NCI-H146 treated with DMSO at 0.1 percent for 48 hours (cell line): ENCODE data around the gene BCO2.

Experiments
- DNase-seq: peaks from one replicate; lab custom pipeline; 2025; ENCODE audit not compliant: unreplicated experiment; lab: John Stamatoyannopoulos, UW

Gene BCO2

GRCh38 chr11:112247201-112247600 is 71.9 kb downstream of the BCO2 start:
- no peak for DNase-seq

- no peak for DNase-seq
Observed at GRCh38 chr11:112248201-112248600, 72.9 kb downstream of the BCO2 start.

- DNase-seq, result no peak
Observed at GRCh38 chr11:112249871-112250610, 74.7 kb downstream of the BCO2 start.

- no peak for DNase-seq
Observed at GRCh38 chr11:112253605-112254242, 78.4 kb downstream of the BCO2 start.

GRCh38 chr11:112255067-112255720 is 79.9 kb downstream of the BCO2 start:
- peak; percentile 17 for DNase-seq

GRCh38 chr11:112260490-112260889 is 85.2 kb downstream of the BCO2 start, which contains the start of gene PLET1:
Gene PLET1, minus strand, starts transcription at chr11:112260860. Its CDS starts 271 bp downstream, at chr11:112260589.
- DNase-seq, result no peak

GRCh38 chr11:112265659-112266409 is 90.5 kb downstream of the BCO2 start:
- no peak for DNase-seq

- no peak for DNase-seq
Observed at GRCh38 chr11:112266410-112266778, 91.1 kb downstream of the BCO2 start.

- no peak for DNase-seq
Observed at GRCh38 chr11:112267188-112267591, 91.9 kb downstream of the BCO2 start.

- no peak for DNase-seq
Observed at GRCh38 chr11:112268406-112268805, 93.1 kb downstream of the BCO2 start.
